Measurements from ENCODE around the gene PGC. TPM values are rescaled to one million over a fixed set of nuclear protein-coding genes. Genes with fewer than 3 reads are reported as not detected.

PGC gene
- total RNA-seq, 1 donor from 2014 or later: not detected

GRCh38 chr6:41704028-41704427 is 43.2 kb downstream of the PGC start:
- no peak overlapping the region for H3K4me3 Mint-ChIP-seq (ENCODE audit: unreplicated experiment)
- DNase-seq: no peak
- peaks cover 3% of the 10 kb centered on the region for H3K9me3 Mint-ChIP-seq (ENCODE audit: unreplicated experiment)
- no peak for TF ChIP-seq CTCF (IDR thresholded peaks at IDR 0.05; ENCODE audit: partially characterized antibody, unreplicated experiment)
- peaks cover 14% of the 10 kb centered on the region for H3K27me3 Mint-ChIP-seq (ENCODE audit: unreplicated experiment)
- H3K27ac Mint-ChIP-seq (ENCODE audit: unreplicated experiment): no peak overlapping the region
- peaks cover 2% of the 10 kb centered on the region for H3K4me1 Mint-ChIP-seq (ENCODE audit: low read depth, unreplicated experiment)
- H3K36me3 Mint-ChIP-seq (ENCODE audit: unreplicated experiment): no peaks in the 10 kb centered on the region

- no peak for TF ChIP-seq CTCF (IDR thresholded peaks at IDR 0.05; ENCODE audit: partially characterized antibody, unreplicated experiment)
- Mint-ChIP-seq H3K36me3 (ENCODE audit: unreplicated experiment) (no peaks in the 10 kb centered on the region), H3K27ac (ENCODE audit: unreplicated experiment) (no peak overlapping the region), H3K4me3 (ENCODE audit: unreplicated experiment) (no peak overlapping the region), H3K27me3 (ENCODE audit: unreplicated experiment) (peaks cover 10% of the 10 kb centered on the region), H3K9me3 (ENCODE audit: unreplicated experiment) (peaks cover 3% of the 10 kb centered on the region), H3K4me1 (ENCODE audit: low read depth, unreplicated experiment) (peaks cover 2% of the 10 kb centered on the region)
- no peak for DNase-seq
Measured at GRCh38 chr6:41702771-41703494, 44.3 kb downstream of the PGC start.

GRCh38 chr6:41702089-41702745 is 45.0 kb downstream of the PGC start:
- Mint-ChIP-seq H3K4me3 (ENCODE audit: unreplicated experiment) (no peak overlapping the region), H3K27me3 (ENCODE audit: unreplicated experiment) (peaks cover 8% of the 10 kb centered on the region), H3K9me3 (ENCODE audit: unreplicated experiment) (peaks cover 3% of the 10 kb centered on the region), H3K36me3 (ENCODE audit: unreplicated experiment) (no peaks in the 10 kb centered on the region), H3K27ac (ENCODE audit: unreplicated experiment) (no peak overlapping the region), H3K4me1 (ENCODE audit: low read depth, unreplicated experiment) (peaks cover 2% of the 10 kb centered on the region)
- TF ChIP-seq CTCF (IDR thresholded peaks at IDR 0.05; ENCODE audit: partially characterized antibody, unreplicated experiment): no peak
- DNase-seq: no peak

GRCh38 chr6:41700463-41701347 is 46.5 kb downstream of the PGC start:
- Mint-ChIP-seq H3K9me3 (ENCODE audit: unreplicated experiment) (peaks cover 3% of the 10 kb centered on the region), H3K27ac (ENCODE audit: unreplicated experiment) (no peak overlapping the region), H3K36me3 (ENCODE audit: unreplicated experiment) (no peaks in the 10 kb centered on the region), H3K4me1 (ENCODE audit: low read depth, unreplicated experiment) (peaks cover 2% of the 10 kb centered on the region), H3K4me3 (ENCODE audit: unreplicated experiment) (no peak overlapping the region), H3K27me3 (ENCODE audit: unreplicated experiment) (peaks cover 5% of the 10 kb centered on the region)
- TF ChIP-seq CTCF (IDR thresholded peaks at IDR 0.05; ENCODE audit: partially characterized antibody, unreplicated experiment): no peak
- DNase-seq: no peak
